Spleen (tissue), 7 donors: ENCODE results near the gene BTAF1.

Source experiments
- CTCF ChIP-seq, 11 experiments: fragments of 200-600 bp in 7 of 11; fragments of 450-650 bp in 4 of 11; sonication (generic) in 4 of 11; IDR thresholded peaks in 8 of 11; conservative IDR thresholded peaks in 3 of 11; 1 replicate in 7 of 11; 2 replicates in 4 of 11; pipeline versions ENCODE4 v1.4.0 to v1.8.0; 2016 to 2021; ENCODE audit warnings: antibody characterized with exemption in 11 of 11, inconsistent platforms in 4 of 11, mild to moderate bottlenecking in 1 of 11
- POLR2A ChIP-seq, 3 donors: fragments of 450-650 bp; IDR thresholded peaks; one replicate each; pipeline ENCODE4 v1.5.1; 2017; ENCODE audit warnings: antibody characterized with exemption in 3 of 3, mild to moderate bottlenecking in 1 of 3
- donor health status: DM: no; HTN: no; CAD: no; lungs with moderate emphysema.
- donor health status: DM: no; HTN: no; CAD: no.
- donor health status: DM: no; HTN: no; CAD: no.

DNA sequence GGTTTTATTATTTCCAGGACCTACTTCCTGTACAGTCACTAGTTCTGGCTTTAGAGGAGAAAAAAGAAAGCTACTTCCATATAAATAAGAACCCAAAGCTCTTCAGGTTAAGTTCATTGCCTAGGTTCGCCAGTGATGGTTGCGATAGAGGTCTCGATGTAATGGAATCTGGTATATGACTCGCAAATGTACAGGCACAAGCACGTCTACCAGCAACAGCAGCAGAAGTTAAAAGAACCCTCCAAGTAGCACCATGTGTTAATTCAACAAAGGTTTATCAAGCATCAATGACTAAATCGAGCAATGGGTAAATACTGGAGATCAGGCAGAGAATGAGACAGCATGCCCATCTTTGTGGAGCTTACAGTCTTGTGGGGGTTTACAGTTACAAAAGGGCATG lies 155.4 kb downstream of the BTAF1 start:
- TF ChIP-seq CTCF (IDR thresholded peaks at IDR 0.05 in 8 of 11, conservative IDR thresholded peaks at IDR 0.05 in 3 of 11) = no peak
- TF ChIP-seq POLR2A (IDR thresholded peaks at IDR 0.05) = no peak
